Spleen (tissue), 7 donors: Measurements from ENCODE around the gene TBL1XR1.

Source experiments
- POLR2A ChIP-seq, 3 donors: fragments of 450-650 bp; IDR thresholded peaks; one replicate each; pipeline ENCODE4 v1.5.1; 2017; ENCODE audit warnings: antibody characterized with exemption in 3 of 3, mild to moderate bottlenecking in 1 of 3
- POLR2AphosphoS5 ChIP-seq, 3 donors: sonication (generic); formaldehyde crosslinking; IDR thresholded peaks; one replicate each; pipeline ENCODE4 v1.5.1; 2017; ENCODE audit warnings: antibody characterized with exemption in 3 of 3
- TF ChIP-seq, protein P1 (sequence below), 11 experiments: fragments of 200-600 bp in 7 of 11; fragments of 450-650 bp in 4 of 11; sonication (generic) in 4 of 11; IDR thresholded peaks in 8 of 11; conservative IDR thresholded peaks in 3 of 11; 1 replicate in 7 of 11; 2 replicates in 4 of 11; pipeline versions ENCODE4 v1.4.0 to v1.8.0; 2016 to 2021; ENCODE audit warnings: antibody characterized with exemption in 11 of 11, inconsistent platforms in 4 of 11, mild to moderate bottlenecking in 1 of 11
- donor health status: DM: no; HTN: no; CAD: no; lungs with moderate emphysema.
- donor health status: DM: no; HTN: no; CAD: no.
- donor health status: DM: no; HTN: no; CAD: no.

DNA sequence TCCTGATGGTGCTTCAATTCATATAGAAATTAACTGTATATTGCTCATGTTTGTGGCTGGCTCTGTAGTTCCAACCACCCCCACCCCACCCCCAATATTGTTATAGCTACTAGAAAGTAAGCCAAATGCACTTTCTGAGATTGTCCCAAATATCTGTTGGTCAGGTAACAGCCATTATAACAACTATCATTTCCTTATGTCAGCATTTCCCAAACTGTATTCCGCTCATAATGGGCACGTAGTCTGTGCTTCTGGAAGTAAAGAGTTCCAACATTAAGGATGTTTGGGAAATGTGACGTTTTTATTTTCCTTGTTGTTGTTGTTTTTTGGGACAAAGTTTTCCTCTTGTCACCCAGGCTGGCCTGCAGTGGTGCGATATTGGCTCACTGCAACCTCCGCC lies 12.2 kb upstream of the TBL1XR1 start:
- TF ChIP-seq POLR2AphosphoS5 (IDR thresholded peaks at IDR 0.05) (no peak), POLR2A (IDR thresholded peaks at IDR 0.05) (no peak)
- TF ChIP-seq, protein P1, sequence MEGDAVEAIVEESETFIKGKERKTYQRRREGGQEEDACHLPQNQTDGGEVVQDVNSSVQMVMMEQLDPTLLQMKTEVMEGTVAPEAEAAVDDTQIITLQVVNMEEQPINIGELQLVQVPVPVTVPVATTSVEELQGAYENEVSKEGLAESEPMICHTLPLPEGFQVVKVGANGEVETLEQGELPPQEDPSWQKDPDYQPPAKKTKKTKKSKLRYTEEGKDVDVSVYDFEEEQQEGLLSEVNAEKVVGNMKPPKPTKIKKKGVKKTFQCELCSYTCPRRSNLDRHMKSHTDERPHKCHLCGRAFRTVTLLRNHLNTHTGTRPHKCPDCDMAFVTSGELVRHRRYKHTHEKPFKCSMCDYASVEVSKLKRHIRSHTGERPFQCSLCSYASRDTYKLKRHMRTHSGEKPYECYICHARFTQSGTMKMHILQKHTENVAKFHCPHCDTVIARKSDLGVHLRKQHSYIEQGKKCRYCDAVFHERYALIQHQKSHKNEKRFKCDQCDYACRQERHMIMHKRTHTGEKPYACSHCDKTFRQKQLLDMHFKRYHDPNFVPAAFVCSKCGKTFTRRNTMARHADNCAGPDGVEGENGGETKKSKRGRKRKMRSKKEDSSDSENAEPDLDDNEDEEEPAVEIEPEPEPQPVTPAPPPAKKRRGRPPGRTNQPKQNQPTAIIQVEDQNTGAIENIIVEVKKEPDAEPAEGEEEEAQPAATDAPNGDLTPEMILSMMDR (IDR thresholded peaks at IDR 0.05 in 8 of 11, conservative IDR thresholded peaks at IDR 0.05 in 3 of 11) = no peak
